ENCODE data around the gene C2orf92.
"Not testable (repeated sequence)": the region's sequence is repeated elsewhere in the genome, so short reads cannot be mapped to it uniquely, and the experiment has no call there.

Gene C2orf92

DNA sequence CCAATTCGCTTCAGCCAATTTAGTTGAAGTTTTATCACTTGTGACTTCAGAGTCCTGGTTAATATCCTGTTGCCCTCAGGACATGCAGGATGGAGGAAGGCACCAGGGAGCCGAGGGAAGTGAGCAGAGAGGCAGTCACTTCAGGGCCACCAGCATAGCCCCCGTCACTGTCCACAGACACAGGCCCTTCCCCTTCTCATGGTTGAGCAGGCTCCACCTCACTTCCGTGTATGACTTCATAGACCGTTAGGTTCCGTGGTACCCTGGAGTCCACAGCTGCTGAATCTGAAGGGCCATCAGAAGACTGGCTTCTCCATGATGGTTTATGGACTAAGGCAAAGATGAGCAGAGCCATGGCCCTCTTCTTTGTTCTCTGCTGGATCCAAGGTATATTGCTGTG lies at the start of gene C2orf92:
C2orf92 (plus strand) TSS at position 266 of the 400 bp plus-strand sequence; CDS start at position 342, 76 bp downstream.
- Histone ChIP-seq H3K4me1 (ENCODE audit: insufficient read depth, low read length) (no peaks in the 10 kb centered on the region), H3K4me3 (ENCODE audit: low read length) (no peak within 1 kb of the TSS), H3K27me3 (ENCODE audit: insufficient read depth, low read length) (no peaks in the 10 kb centered on the region), H2AFZ (ENCODE audit: low read depth, low read length) (no peak within 1 kb of the TSS), H3K36me3 (ENCODE audit: insufficient read depth, low read length) (no peaks in the 10 kb centered on the region), H3K9me3 (ENCODE audit: low read length) (no peaks in the 10 kb centered on the region)

DNA sequence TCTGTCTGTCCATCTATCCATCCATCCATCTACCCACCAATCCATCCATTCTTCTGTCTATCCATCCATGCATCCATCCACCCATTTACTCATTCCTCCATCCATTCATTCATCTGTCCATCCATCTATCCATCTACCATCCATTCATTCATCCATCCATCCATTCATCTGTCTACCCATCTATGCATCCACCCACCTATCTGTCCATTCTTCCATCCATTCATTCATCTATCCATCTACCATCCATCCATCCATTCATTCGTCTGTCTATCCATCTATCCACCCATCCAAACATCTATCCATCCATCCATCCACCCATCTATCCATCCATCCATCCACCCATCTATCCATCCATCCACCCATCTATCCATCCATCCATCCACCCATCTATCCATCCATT lies 49.0 kb upstream of the C2orf92 start:
- not testable (repeated sequence) for H3K36me3 ChIP-seq (ENCODE audit: insufficient read depth, low read length); H3K4me1 ChIP-seq (ENCODE audit: insufficient read depth, low read length); H3K9me3 ChIP-seq (ENCODE audit: low read length); H3K4me3 ChIP-seq (ENCODE audit: low read length); H3K27me3 ChIP-seq (ENCODE audit: insufficient read depth, low read length); H2AFZ ChIP-seq (ENCODE audit: low read depth, low read length)

DNA sequence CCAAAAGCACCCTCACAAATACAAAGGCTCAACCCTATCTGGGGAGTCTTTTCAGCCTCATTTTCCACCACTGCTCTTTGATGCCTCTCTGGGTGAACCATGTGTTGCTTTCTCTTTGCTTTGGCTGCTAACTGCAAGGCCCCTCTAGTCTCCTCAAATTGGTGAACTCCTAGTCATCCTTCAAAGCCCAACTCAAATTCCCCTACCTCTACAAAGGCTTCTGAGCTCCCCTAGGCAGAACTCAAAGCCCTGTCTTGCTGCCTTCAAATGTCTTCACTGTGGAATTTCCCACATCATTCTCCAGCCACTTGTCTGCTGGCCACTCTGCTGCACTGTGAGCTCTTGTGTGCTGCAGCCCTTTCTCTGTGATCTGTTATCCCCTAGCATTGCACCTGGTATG lies 46.5 kb upstream of the C2orf92 start:
- H3K9me3 ChIP-seq (ENCODE audit: low read length), result not testable (repeated sequence)

GRCh38 chr2:97625354-97626048 lies 44.0 kb upstream of the C2orf92 start:
- not testable (repeated sequence) for H3K27me3 ChIP-seq (ENCODE audit: insufficient read depth, low read length); H3K4me1 ChIP-seq (ENCODE audit: insufficient read depth, low read length); H3K9me3 ChIP-seq (ENCODE audit: low read length); H3K36me3 ChIP-seq (ENCODE audit: insufficient read depth, low read length); H2AFZ ChIP-seq (ENCODE audit: low read depth, low read length); H3K4me3 ChIP-seq (ENCODE audit: low read length)

More for the DNA sequence above, 46.5 kb upstream of the C2orf92 start:
- not testable (repeated sequence) for H3K4me3 ChIP-seq (ENCODE audit: low read length); H3K36me3 ChIP-seq (ENCODE audit: insufficient read depth, low read length); H3K4me1 ChIP-seq (ENCODE audit: insufficient read depth, low read length); H2AFZ ChIP-seq (ENCODE audit: low read depth, low read length); H3K27me3 ChIP-seq (ENCODE audit: insufficient read depth, low read length)

DNA sequence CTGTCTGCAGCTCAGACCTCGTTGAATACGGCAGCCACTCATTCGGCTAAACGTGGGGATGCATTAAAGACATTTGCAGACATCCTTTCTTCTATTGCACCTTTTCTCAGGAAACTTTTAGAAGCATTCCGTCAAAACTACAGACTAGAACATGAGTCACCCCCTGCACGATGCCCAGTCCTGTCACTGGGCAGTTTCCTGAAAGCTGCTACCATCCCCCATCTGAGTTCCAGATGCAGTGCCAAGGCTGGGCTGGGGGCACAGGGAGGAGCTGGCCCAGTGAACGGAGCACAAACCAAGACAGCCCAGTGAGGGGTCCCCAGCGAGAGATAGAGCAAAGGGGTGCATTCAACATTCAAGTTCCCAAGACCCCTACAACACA lies 43.5 kb upstream of the C2orf92 start:
- not testable (repeated sequence) for H2AFZ ChIP-seq (ENCODE audit: low read depth, low read length); H3K27me3 ChIP-seq (ENCODE audit: insufficient read depth, low read length); H3K4me1 ChIP-seq (ENCODE audit: insufficient read depth, low read length); H3K4me3 ChIP-seq (ENCODE audit: low read length); H3K36me3 ChIP-seq (ENCODE audit: insufficient read depth, low read length); H3K9me3 ChIP-seq (ENCODE audit: low read length)

GRCh38 chr2:97644023-97644717 lies 25.3 kb upstream of the C2orf92 start:
- Histone ChIP-seq H2AFZ (ENCODE audit: low read depth, low read length) (no peak overlapping the region), H3K9me3 (ENCODE audit: low read length) (no peaks in the 10 kb centered on the region), H3K4me3 (ENCODE audit: low read length) (no peak overlapping the region), H3K4me1 (ENCODE audit: insufficient read depth, low read length) (peaks cover 5% of the 10 kb centered on the region), H3K27me3 (ENCODE audit: insufficient read depth, low read length) (no peaks in the 10 kb centered on the region), H3K36me3 (ENCODE audit: insufficient read depth, low read length) (peaks cover 20% of the 10 kb centered on the region)

- H3K27me3 ChIP-seq (ENCODE audit: insufficient read depth, low read length), result no peaks in the 10 kb centered on the region
- peaks cover 27% of the 10 kb centered on the region for H3K36me3 ChIP-seq (ENCODE audit: insufficient read depth, low read length)
- no peaks in the 10 kb centered on the region for H3K9me3 ChIP-seq (ENCODE audit: low read length)
- peak overlapping the region; percentile 88 for H3K4me3 ChIP-seq (ENCODE audit: low read length)
- peaks cover 5% of the 10 kb centered on the region for H3K4me1 ChIP-seq (ENCODE audit: insufficient read depth, low read length)
- H2AFZ ChIP-seq (ENCODE audit: low read depth, low read length), result peak overlapping the region; percentile 96
Measured at GRCh38 chr2:97645112-97645694, 24.3 kb upstream of the C2orf92 start.

DNA sequence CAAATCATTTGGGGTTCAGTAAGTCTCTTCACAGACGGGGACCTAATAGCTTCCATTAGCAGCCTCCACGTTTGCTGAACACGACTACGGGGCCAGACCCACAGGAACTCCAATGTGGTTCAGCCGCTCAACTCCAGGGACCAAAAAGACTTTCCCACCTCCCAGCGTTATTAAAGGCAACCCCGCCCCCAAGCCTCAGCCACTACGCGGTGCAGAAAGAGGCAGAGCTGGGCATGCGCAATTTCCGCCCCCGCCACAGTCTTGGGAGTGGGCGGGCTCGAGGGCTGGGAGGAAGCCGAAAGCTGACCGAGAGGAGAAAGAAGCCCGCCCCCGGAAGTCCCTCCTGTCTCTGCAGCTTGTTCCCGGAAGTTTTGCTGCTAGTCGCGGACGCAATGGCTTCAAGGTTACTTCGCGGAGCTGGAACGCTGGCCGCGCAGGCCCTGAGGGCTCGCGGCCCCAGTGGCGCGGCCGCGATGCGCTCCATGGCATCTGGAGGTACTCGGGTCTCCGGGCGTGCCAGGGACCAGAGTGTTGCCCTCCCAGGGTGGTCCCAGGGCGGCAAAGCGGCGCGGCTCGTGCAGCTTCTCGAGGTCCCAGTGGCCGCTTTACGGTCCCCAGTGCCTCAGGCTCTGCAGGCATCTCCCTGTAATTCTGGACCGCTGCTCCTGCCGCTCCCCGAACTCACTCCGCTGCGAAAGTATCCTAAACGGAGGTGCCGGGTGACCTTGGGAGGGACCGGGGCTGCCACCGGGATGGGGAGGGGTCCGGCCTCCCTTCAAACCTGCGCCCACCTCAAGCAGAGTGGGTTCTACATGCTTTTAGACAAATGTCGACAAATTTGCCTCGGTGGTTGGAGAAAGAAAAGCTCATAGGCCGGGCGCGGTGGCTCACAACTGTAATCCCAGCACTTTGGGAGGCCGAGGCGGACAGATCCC lies 23.6 kb upstream of the C2orf92 start, which contains the start of gene COX5B:
COX5B (plus strand) TSS at position 368 of the 935 bp plus-strand sequence; CDS start at position 393, 25 bp downstream.
- Histone ChIP-seq H3K36me3 (ENCODE audit: insufficient read depth, low read length) (peaks cover 27% of the 10 kb centered on the region), H2AFZ (ENCODE audit: low read depth, low read length) (peak within 1 kb of the TSS; percentile 96), H3K9me3 (ENCODE audit: low read length) (no peaks in the 10 kb centered on the region), H3K4me3 (ENCODE audit: low read length) (peak within 1 kb of the TSS; percentile 88), H3K27me3 (ENCODE audit: insufficient read depth, low read length) (no peaks in the 10 kb centered on the region), H3K4me1 (ENCODE audit: insufficient read depth, low read length) (peaks cover 5% of the 10 kb centered on the region)

- Histone ChIP-seq H3K9me3 (ENCODE audit: low read length) (no peaks in the 10 kb centered on the region), H3K36me3 (ENCODE audit: insufficient read depth, low read length) (peaks cover 27% of the 10 kb centered on the region), H3K4me1 (ENCODE audit: insufficient read depth, low read length) (peaks cover 5% of the 10 kb centered on the region), H2AFZ (ENCODE audit: low read depth, low read length) (no peak overlapping the region), H3K4me3 (ENCODE audit: low read length) (peak overlapping the region; percentile 88), H3K27me3 (ENCODE audit: insufficient read depth, low read length) (no peaks in the 10 kb centered on the region)
Measured at GRCh38 chr2:97646977-97647376, 22.5 kb upstream of the C2orf92 start.

GRCh38 chr2:97651114-97651513 lies 18.4 kb upstream of the C2orf92 start:
- Histone ChIP-seq H3K27me3 (ENCODE audit: insufficient read depth, low read length) (no peaks in the 10 kb centered on the region), H2AFZ (ENCODE audit: low read depth, low read length) (no peak overlapping the region), H3K4me3 (ENCODE audit: low read length) (no peak overlapping the region), H3K4me1 (ENCODE audit: insufficient read depth, low read length) (peaks cover 5% of the 10 kb centered on the region), H3K36me3 (ENCODE audit: insufficient read depth, low read length) (peaks cover 27% of the 10 kb centered on the region), H3K9me3 (ENCODE audit: low read length) (peaks cover 8% of the 10 kb centered on the region)

- H3K9me3 ChIP-seq (ENCODE audit: low read length), result peaks cover 8% of the 10 kb centered on the region
- H3K4me3 ChIP-seq (ENCODE audit: low read length), result no peak overlapping the region
- H2AFZ ChIP-seq (ENCODE audit: low read depth, low read length), result no peak overlapping the region
- peaks cover 35% of the 10 kb centered on the region for H3K36me3 ChIP-seq (ENCODE audit: insufficient read depth, low read length)
- H3K27me3 ChIP-seq (ENCODE audit: insufficient read depth, low read length), result no peaks in the 10 kb centered on the region
- no peaks in the 10 kb centered on the region for H3K4me1 ChIP-seq (ENCODE audit: insufficient read depth, low read length)
Measured at GRCh38 chr2:97653473-97653872, 16.0 kb upstream of the C2orf92 start.

GRCh38 chr2:97653874-97654273 lies 15.6 kb upstream of the C2orf92 start:
- Histone ChIP-seq H3K9me3 (ENCODE audit: low read length) (peaks cover 8% of the 10 kb centered on the region), H2AFZ (ENCODE audit: low read depth, low read length) (no peak overlapping the region), H3K27me3 (ENCODE audit: insufficient read depth, low read length) (no peaks in the 10 kb centered on the region), H3K4me3 (ENCODE audit: low read length) (no peak overlapping the region), H3K36me3 (ENCODE audit: insufficient read depth, low read length) (peaks cover 31% of the 10 kb centered on the region), H3K4me1 (ENCODE audit: insufficient read depth, low read length) (no peaks in the 10 kb centered on the region)

Measured in neuron (in vitro differentiated cells).